H1 (cell line): ENCODE results near the gene HMGA1. TPM values are rescaled to one million over a fixed set of nuclear protein-coding genes. Genes with fewer than 3 reads are reported as not detected.

Source experiments
- CTCF ChIA-PET: fragments of 300-600 bp; sonication (Branson Sonifier 250); formaldehyde crosslinking; loops from one replicate; lab custom pipeline; 2021; ENCODE audit not compliant: partially characterized antibody; lab: Charles Lee
- POLR2A ChIA-PET: fragments of 300-600 bp; sonication (Branson Sonifier 250); formaldehyde crosslinking; loops from one replicate; lab custom pipeline; 2021; ENCODE audit warnings: inconsistent platforms; ENCODE audit not compliant: partially characterized antibody; lab: Charles Lee
- DNase-seq, 2 experiments: peaks; one replicate each; pipeline versions ENCODE4 v3.0.0 to v3.0.0-alpha.2; 2010 to 2022; ENCODE audit warnings: low spot score in 2 of 2, low read depth in 1 of 2, mixed read lengths in 1 of 2
- FAIRE-seq: peaks from 2 replicates; lab custom pipeline; 2011; peaks lifted over from hg19 to GRCh38; lab: Jason Lieb, UNC
- H2AFZ ChIP-seq: 2 replicates; pipeline ENCODE4 v1.8.1; 2012; ENCODE audit warnings: low read length, inconsistent platforms
- H2AK5ac ChIP-seq: 2 replicates; pipeline ENCODE4 v1.6.1; 2013; ENCODE audit warnings: low read depth, low read length
- H2BK120ac ChIP-seq: replicated peaks from 2 replicates; pipeline ENCODE3; 2013; ENCODE audit warnings: low read depth, low read length, inconsistent platforms
- H2BK12ac ChIP-seq: 2 replicates; pipeline ENCODE4 v1.6.1; 2013; ENCODE audit warnings: low read depth, low read length
- H2BK15ac ChIP-seq: 2 replicates; pipeline ENCODE4 v1.6.1; 2013; ENCODE audit warnings: low read length
- H2BK20ac ChIP-seq: 2 replicates; pipeline ENCODE4 v1.6.1; 2013; ENCODE audit warnings: low read length
- H2BK5ac ChIP-seq: 2 replicates; pipeline ENCODE4 v1.6.1; 2013; ENCODE audit warnings: low read depth, low read length
- H3K14ac ChIP-seq: 2 replicates; pipeline ENCODE4 v1.6.1; 2013; ENCODE audit warnings: inconsistent platforms; ENCODE audit not compliant: insufficient read length
- H3K18ac ChIP-seq: 2 replicates; pipeline ENCODE4 v1.6.1; 2013; ENCODE audit warnings: low read length; ENCODE audit errors: extremely low read depth
- H3K23ac ChIP-seq: 2 replicates; pipeline ENCODE4 v1.6.1; 2013; ENCODE audit warnings: inconsistent platforms; ENCODE audit not compliant: insufficient read length
- H3K23me2 ChIP-seq: 2 replicates; pipeline ENCODE4 v1.6.1; 2013; ENCODE audit warnings: low read depth, low read length
- H3K27ac ChIP-seq: 2 replicates; pipeline ENCODE4 v1.6.1; 2011; ENCODE audit warnings: low read depth, low read length, inconsistent platforms
- H3K27me3 ChIP-seq, 4 experiments: replicated peaks in 1 of 4; 1 replicate in 1 of 4; 2 replicates in 3 of 4; pipeline versions ENCODE4 v1.6.1 to v1.8.1; 2011 to 2013; ENCODE audit warnings: low read length in 3 of 4, mild to moderate bottlenecking in 3 of 4, inconsistent platforms in 2 of 4, mixed read lengths in 2 of 4, moderate library complexity in 1 of 4; ENCODE audit not compliant: control insufficient read depth in 3 of 4, insufficient read depth in 3 of 4; ENCODE audit errors: extremely low read depth in 1 of 4
- H3K36me3 ChIP-seq, 4 experiments: 2 replicates each; pipeline versions ENCODE4 v1.6.1 to v1.8.1; 2011 to 2013; ENCODE audit warnings: mild to moderate bottlenecking in 4 of 4, low read length in 3 of 4, moderate library complexity in 2 of 4, control low read depth in 1 of 4, inconsistent platforms in 1 of 4; ENCODE audit not compliant: insufficient read depth in 4 of 4, control insufficient read depth in 2 of 4
- H3K4ac ChIP-seq: replicated peaks from 2 replicates; pipeline ENCODE3; 2013; ENCODE audit warnings: low read length, low read depth, mixed read lengths, inconsistent platforms; ENCODE audit not compliant: insufficient read length
- H3K4me1 ChIP-seq, 4 experiments: replicated peaks in 1 of 4; 1 replicate in 1 of 4; 2 replicates in 3 of 4; pipeline versions ENCODE4 v1.6.1 to v1.8.1; 2011 to 2013; ENCODE audit warnings: low read length in 3 of 4, inconsistent platforms in 2 of 4, mixed read lengths in 1 of 4; ENCODE audit not compliant: insufficient read depth in 4 of 4, control insufficient read depth in 3 of 4
- H3K4me2 ChIP-seq, 2 experiments: 2 replicates each; pipeline versions ENCODE4 v1.6.1 to v1.8.1; 2011 to 2013; ENCODE audit warnings: low read depth in 2 of 2, low read length in 2 of 2, control low read depth in 1 of 2, inconsistent platforms in 1 of 2, mild to moderate bottlenecking in 1 of 2; ENCODE audit not compliant: insufficient read depth in 1 of 2
- H3K4me3 ChIP-seq, 4 experiments: fragments of 200-600, 300-600 bp in 1 of 4; sonication (generic), shearing (Covaris generic), sonication (Bioruptor Twin) in 1 of 4; 2 replicates each; pipeline versions ENCODE4 v1.5.1 to v1.8.1; 2011 to 2016; ENCODE audit warnings: low read length in 4 of 4, low read depth in 3 of 4, control low read depth in 2 of 4, inconsistent platforms in 2 of 4, mild to moderate bottlenecking in 2 of 4, mixed read lengths in 1 of 4, moderate library complexity in 1 of 4; ENCODE audit not compliant: insufficient read depth in 2 of 4; ENCODE audit errors: extremely low read depth in 1 of 4
- H3K56ac ChIP-seq: replicated peaks from 2 replicates; pipeline ENCODE3; 2013; ENCODE audit warnings: low read depth, mild to moderate bottlenecking, mixed read lengths, low read length, inconsistent platforms; ENCODE audit not compliant: insufficient read length
- H3K79me1 ChIP-seq: 2 replicates; pipeline ENCODE4 v1.6.1; 2013; ENCODE audit warnings: low read depth, low read length, control low read depth
- H3K79me2 ChIP-seq, 2 experiments: 2 replicates each; pipeline versions ENCODE4 v1.6.1 to v1.8.1; 2012 to 2013; ENCODE audit warnings: low read length in 2 of 2, mild to moderate bottlenecking in 2 of 2, inconsistent platforms in 1 of 2; ENCODE audit not compliant: insufficient read depth in 2 of 2, control insufficient read depth in 1 of 2
- H3K9ac ChIP-seq, 4 experiments: replicated peaks in 1 of 4; 1 replicate in 1 of 4; 2 replicates in 3 of 4; pipeline versions ENCODE4 v1.6.1 to v1.8.1; 2011 to 2013; ENCODE audit warnings: low read depth in 3 of 4, low read length in 3 of 4, control low read depth in 2 of 4, mild to moderate bottlenecking in 2 of 4, moderate library complexity in 2 of 4, inconsistent platforms in 1 of 4; ENCODE audit errors: extremely low read depth in 1 of 4
- H3K9me3 ChIP-seq, 2 experiments: 2 replicates each; pipeline versions ENCODE4 v1.6.1 to v1.8.1; 2012 to 2013; ENCODE audit warnings: mild to moderate bottlenecking in 2 of 2, moderate library complexity in 2 of 2, control low read depth in 1 of 2, inconsistent platforms in 1 of 2, low read depth in 1 of 2, low read length in 1 of 2, mixed read lengths in 1 of 2; ENCODE audit not compliant: insufficient read depth in 2 of 2
- H4K20me1 ChIP-seq, 2 experiments: replicated peaks in 1 of 2; 2 replicates each; pipeline versions ENCODE3 to v1.8.1; 2011 to 2013; ENCODE audit warnings: inconsistent platforms in 2 of 2, low read length in 2 of 2, mild to moderate bottlenecking in 1 of 2; ENCODE audit not compliant: insufficient read depth in 2 of 2, control insufficient read depth in 1 of 2
- H4K5ac ChIP-seq: 2 replicates; pipeline ENCODE4 v1.6.1; 2013; ENCODE audit warnings: low read length, low read depth, mixed read lengths, inconsistent platforms; ENCODE audit not compliant: insufficient read length
- H4K8ac ChIP-seq: 2 replicates; pipeline ENCODE4 v1.8.0; 2013; ENCODE audit warnings: mild to moderate bottlenecking, moderate library complexity, low read length, inconsistent platforms; ENCODE audit not compliant: insufficient read depth; ENCODE audit errors: extremely low read depth
- H4K91ac ChIP-seq: replicated peaks from 2 replicates; pipeline ENCODE3; 2013; ENCODE audit warnings: low read length, mixed read lengths, inconsistent platforms; ENCODE audit not compliant: insufficient read length
- BCL11A ChIP-seq, 2 experiments: IDR thresholded peaks; one replicate each; pipeline ENCODE4 v1.6.1; 2011; ENCODE audit warnings: low read depth in 2 of 2, low read length in 2 of 2, mild to moderate bottlenecking in 2 of 2
- CTBP2 ChIP-seq: IDR thresholded peaks from 2 replicates; pipeline ENCODE4 v1.7.0; 2011; ENCODE audit warnings: borderline replicate concordance, mild to moderate bottlenecking, moderate library complexity, mixed read lengths, low read length; ENCODE audit not compliant: insufficient read depth, insufficient read length
- GABPA ChIP-seq: IDR thresholded peaks from 2 replicates; pipeline ENCODE4 v1.6.1; 2011; ENCODE audit warnings: mild to moderate bottlenecking, low read length, moderate library complexity, borderline replicate concordance; ENCODE audit not compliant: insufficient read depth
- HDAC6 ChIP-seq: IDR thresholded peaks from one replicate; pipeline ENCODE4 v1.7.1; 2012; ENCODE audit warnings: low read depth, mild to moderate bottlenecking, inconsistent platforms, low read length, moderate library complexity
- POLR2AphosphoS5 ChIP-seq: IDR thresholded peaks from 2 replicates; pipeline ENCODE4 v1.6.1; 2011; ENCODE audit warnings: low read depth, low read length
- RFX5 ChIP-seq: IDR thresholded peaks from 2 replicates; pipeline ENCODE4 v1.6.1; 2011; ENCODE audit warnings: low read depth, low read length, improper control_type of control experiment, borderline replicate concordance
- RNF2 ChIP-seq: fragments of 200-900, 300-1000 bp; sonication (generic); IDR thresholded peaks from 2 replicates; pipeline ENCODE4 v1.7.1; 2016; ENCODE audit warnings: borderline replicate concordance, low read depth, mild to moderate bottlenecking, antibody characterized with exemption, low read length; ENCODE audit not compliant: poor library complexity, severe bottlenecking; ENCODE audit errors: missing control alignments
- RXRA ChIP-seq: IDR thresholded peaks from 2 replicates; pipeline ENCODE4 v1.6.1; 2011; ENCODE audit warnings: low read depth, mild to moderate bottlenecking, low read length, moderate library complexity; ENCODE audit not compliant: insufficient read depth
- SIN3A ChIP-seq, 2 experiments: IDR thresholded peaks in 1 of 2; conservative IDR thresholded peaks in 1 of 2; 2 replicates each; pipeline ENCODE4 v1.6.1; 2011 to 2012; ENCODE audit warnings: low read length in 2 of 2, improper control_type of control experiment in 1 of 2, low read depth in 1 of 2, mild to moderate bottlenecking in 1 of 2
- whole genome bisulfite sequencing, 2 experiments: shearing (Covaris generic) in 1 of 2; methylation state at CpG; one replicate each; pipeline versions ENCODE4 v1.1.6 to v1.1.7; 2013 to 2015; ENCODE audit warnings: low lambda C conversion rate in 2 of 2, mixed read lengths in 2 of 2, inconsistent platforms in 1 of 2, low coverage in 1 of 2, missing lambda C conversion rate in 1 of 2; ENCODE audit not compliant: insufficient replicate concordance in 2 of 2, insufficient coverage in 1 of 2, insufficient read length in 1 of 2; ENCODE audit errors: extremely low coverage in 1 of 2, missing lambda C conversion rate in 1 of 2; 5-methylcytosine and 5-hydroxymethylcytosine counted together
- polyA plus RNA-seq, 7 experiments: library from polyadenylated mRNA; depleted of rRNA in 3 of 7; stranded (reverse) in 5 of 7; unstranded in 2 of 7; fragments of >200 nt in 5 of 7; fragments of 200-250 nt in 2 of 7; gene quantifications; 1 replicate in 5 of 7; 2 replicates in 1 of 7; 4 replicates in 1 of 7; pipeline versions ENCODE4 v1.2.1 to v1.2.3, GENCODE V29; 2011 to 2013; ENCODE audit warnings: missing spikeins in 2 of 7, mixed read lengths in 2 of 7
- total RNA-seq: library from RNA; stranded (reverse); fragmentation: NEBNext Ultra II Directional; extraction: Animal tissue kit (Norgen Biotek cat#: 25700); gene quantifications from 2 replicates; pipeline ENCODE4 v1.2.1, GENCODE V29; 2021
- TF ChIP-seq, protein P1 (sequence below): IDR thresholded peaks from 2 replicates; pipeline ENCODE4 v1.6.1; 2012; ENCODE audit warnings: low read length, inconsistent platforms

HMGA1 gene
- total and polyA plus RNA-seq, 2 of the 8 experiments (the other 6 are each of a cell fraction or from before 2014, with no cell fraction given), result 1,557 to 2,636 TPM

DNA sequence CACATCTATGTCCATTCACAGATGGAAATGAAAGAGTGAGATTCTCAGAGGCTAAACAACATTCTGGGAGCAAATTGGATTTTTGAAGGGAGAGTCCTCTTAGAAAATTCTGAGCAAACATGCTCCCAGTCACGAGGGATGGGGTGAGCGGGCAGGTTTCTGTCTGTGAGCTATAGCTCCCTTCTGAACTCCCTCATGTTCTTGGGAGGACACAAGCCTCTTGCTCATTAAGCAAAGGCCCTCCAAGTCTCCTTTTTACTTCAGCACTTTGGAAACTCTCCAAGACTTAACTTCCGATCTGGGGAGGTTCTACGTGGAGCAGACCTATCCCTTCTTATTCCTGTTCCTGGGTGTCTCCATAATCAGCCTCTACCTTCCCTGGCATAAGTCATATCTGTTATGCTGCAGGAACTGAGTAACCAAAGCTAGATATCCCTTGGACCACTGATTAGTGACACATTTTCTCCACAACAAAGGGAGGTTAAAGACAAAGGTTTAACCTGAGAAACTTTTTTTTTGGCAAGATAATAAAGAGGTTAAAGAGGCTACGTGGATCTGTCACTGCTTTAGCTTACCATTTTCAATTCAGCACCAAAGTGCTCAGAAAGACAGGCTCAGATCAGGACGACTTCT, 45.1 kb downstream of the HMGA1 start:
- Histone ChIP-seq H4K20me1 (no peaks in the 10 kb centered on the region), H3K23me2 (no peaks in the 10 kb centered on the region), H3K4me2 (no peak overlapping the region), H3K4me3 (no peak overlapping the region), H2AK5ac (no peak overlapping the region), H3K36me3 (0 out of 8 replicates have a peak, but pooled peaks cover 0 to 4% (median 0%) of the 10 kb centered on the region in 4 experiments), H4K91ac (no peak overlapping the region), H3K27me3 (no peaks in the 10 kb centered on the region), H2BK120ac (no peak overlapping the region), H2BK20ac (no peak overlapping the region), H3K18ac (no peak overlapping the region), H3K4ac (no peak overlapping the region), H3K9me3 (no peaks in the 10 kb centered on the region), H2BK15ac (no peak overlapping the region), H3K9ac (no peak overlapping the region), H3K4me1 (no peaks in the 10 kb centered on the region), H2AFZ (no peak overlapping the region), H3K14ac (no peak overlapping the region), H4K5ac (no peak overlapping the region), H3K79me1 (no peaks in the 10 kb centered on the region), H3K23ac (no peak overlapping the region), H2BK12ac (no peak overlapping the region), H3K79me2 (no peaks in the 10 kb centered on the region), H4K8ac (no peak overlapping the region), H3K27ac (no peak overlapping the region), H3K56ac (no peak overlapping the region), H2BK5ac (no peak overlapping the region)
- ChIA-PET CTCF (interaction anchor here (0.6 to 1.6 kb wide), 5 partner anchors 10 to 220 kb away, joined by 3 to 7 read pairs (median 4); no protein-coding TSS in a partner anchor), POLR2A (interaction anchor here (1.0 kb wide), 1 partner anchor 133 kb away, joined by 3 read pairs; no protein-coding TSS in a partner anchor)
- 85% methylated on average over 6 of the region's 6 CpGs; no CpG with 5 or more reads in 1 of the 2 experiments for WGBS, 2 experiments
- DNase-seq (no peak), FAIRE-seq (no peak)
- TF ChIP-seq RXRA, result no peak
- TF ChIP-seq SIN3A (conservative IDR thresholded peaks at IDR 0.05 in 1 of 2, IDR thresholded peaks at IDR 0.05 in 1 of 2; ENCODE audit: low read depth in 1 of 2, low read length in 2 of 2), result no peak
- TF ChIP-seq GABPA, result no peak
- no peak for TF ChIP-seq CTBP2
- no peak for TF ChIP-seq RFX5
- no peak for TF ChIP-seq BCL11A (IDR thresholded peaks at IDR 0.05; ENCODE audit: low read depth in 2 of 2, low read length in 2 of 2)
- TF ChIP-seq, protein P1, sequence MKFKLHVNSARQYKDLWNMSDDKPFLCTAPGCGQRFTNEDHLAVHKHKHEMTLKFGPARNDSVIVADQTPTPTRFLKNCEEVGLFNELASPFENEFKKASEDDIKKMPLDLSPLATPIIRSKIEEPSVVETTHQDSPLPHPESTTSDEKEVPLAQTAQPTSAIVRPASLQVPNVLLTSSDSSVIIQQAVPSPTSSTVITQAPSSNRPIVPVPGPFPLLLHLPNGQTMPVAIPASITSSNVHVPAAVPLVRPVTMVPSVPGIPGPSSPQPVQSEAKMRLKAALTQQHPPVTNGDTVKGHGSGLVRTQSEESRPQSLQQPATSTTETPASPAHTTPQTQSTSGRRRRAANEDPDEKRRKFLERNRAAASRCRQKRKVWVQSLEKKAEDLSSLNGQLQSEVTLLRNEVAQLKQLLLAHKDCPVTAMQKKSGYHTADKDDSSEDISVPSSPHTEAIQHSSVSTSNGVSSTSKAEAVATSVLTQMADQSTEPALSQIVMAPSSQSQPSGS, result no peak
- TF ChIP-seq HDAC6, result no peak
- TF ChIP-seq RNF2, result no peak
- TF ChIP-seq POLR2AphosphoS5, result no peak
